ENCODE measurements around the gene SLC8A2. TPM values are rescaled to one million over a fixed set of nuclear protein-coding genes. Genes with fewer than 3 reads are reported as not detected.
"Not testable (repeated sequence)": the region's sequence is repeated elsewhere in the genome, so short reads cannot be mapped to it uniquely, and the experiment has no call there.

SLC8A2 gene
- total and polyA plus RNA-seq, 2 donors (not counting 1 experiment from before 2014, with no cell fraction given): 0.07 TPM; not detected in 1

DNA sequence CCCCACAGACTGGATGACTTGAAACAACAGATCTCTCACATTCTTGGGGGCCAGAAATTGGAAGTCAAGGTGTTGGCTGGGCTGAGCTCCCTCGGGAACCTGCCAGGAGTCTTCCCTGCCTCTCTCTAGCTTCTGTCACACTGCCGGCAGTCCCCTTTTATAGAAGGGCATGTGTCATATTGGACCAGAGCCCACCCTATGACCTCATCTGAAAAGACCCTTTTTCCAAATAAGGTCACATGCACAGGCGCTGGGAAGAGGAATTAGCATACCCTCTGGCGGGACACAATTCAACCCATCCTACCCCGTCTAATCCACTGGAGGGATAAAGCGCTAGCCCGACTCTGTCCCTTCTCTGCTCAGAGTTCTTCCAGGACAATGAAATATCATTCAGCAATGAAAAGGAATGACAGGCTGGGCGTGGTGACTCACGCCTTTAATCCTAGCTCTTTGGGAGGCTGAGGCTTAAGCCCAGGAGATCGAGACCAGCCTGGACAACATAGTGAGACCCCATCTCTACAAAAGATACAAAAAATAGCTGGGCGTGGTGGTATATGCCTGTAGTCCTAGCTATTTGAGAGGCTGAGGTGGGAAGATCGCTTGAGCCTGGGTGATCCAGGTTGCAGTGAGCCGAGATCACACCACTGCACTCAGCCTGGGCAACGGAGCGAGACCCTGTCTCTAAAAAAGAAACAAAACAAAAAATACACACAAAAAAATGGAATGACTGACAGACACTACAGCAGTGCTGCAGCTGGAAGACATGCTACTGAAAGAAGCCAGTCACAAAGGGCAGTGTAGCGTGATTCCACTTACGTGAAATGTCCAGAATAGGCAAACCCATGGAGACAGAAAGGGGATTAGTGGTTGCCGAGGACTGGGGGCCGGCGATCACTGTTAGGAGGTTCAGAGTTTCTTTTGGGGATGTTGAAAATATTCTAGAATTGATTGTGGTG, 80.9 kb downstream of the SLC8A2 start:
- Mint-ChIP-seq H3K4me1 (peaks cover 7% of the 10 kb centered on the region), H3K4me3 (no peak overlapping the region), H3K27me3 (peaks cover 30% of the 10 kb centered on the region), H3K27ac (no peak overlapping the region), H3K9me3 (ENCODE audit: insufficient read depth) (no peaks in the 10 kb centered on the region)
- H3K36me3 ChIP-seq (replicated peaks in 1 of 2; ENCODE audit: control extremely low read depth in 1 of 2, control insufficient read depth in 1 of 2, extremely low read depth in 1 of 2, insufficient read depth in 2 of 2, low read length in 1 of 2): no peaks in the 10 kb centered on the region
- peaks cover 0 to 7% of the 10 kb centered on the region in 2 donors for H3K4me1 ChIP-seq (ENCODE audit: control insufficient read depth in 2 of 2, insufficient read depth in 2 of 2, low read length in 2 of 2)
- TF ChIP-seq, protein P1, sequence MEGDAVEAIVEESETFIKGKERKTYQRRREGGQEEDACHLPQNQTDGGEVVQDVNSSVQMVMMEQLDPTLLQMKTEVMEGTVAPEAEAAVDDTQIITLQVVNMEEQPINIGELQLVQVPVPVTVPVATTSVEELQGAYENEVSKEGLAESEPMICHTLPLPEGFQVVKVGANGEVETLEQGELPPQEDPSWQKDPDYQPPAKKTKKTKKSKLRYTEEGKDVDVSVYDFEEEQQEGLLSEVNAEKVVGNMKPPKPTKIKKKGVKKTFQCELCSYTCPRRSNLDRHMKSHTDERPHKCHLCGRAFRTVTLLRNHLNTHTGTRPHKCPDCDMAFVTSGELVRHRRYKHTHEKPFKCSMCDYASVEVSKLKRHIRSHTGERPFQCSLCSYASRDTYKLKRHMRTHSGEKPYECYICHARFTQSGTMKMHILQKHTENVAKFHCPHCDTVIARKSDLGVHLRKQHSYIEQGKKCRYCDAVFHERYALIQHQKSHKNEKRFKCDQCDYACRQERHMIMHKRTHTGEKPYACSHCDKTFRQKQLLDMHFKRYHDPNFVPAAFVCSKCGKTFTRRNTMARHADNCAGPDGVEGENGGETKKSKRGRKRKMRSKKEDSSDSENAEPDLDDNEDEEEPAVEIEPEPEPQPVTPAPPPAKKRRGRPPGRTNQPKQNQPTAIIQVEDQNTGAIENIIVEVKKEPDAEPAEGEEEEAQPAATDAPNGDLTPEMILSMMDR (IDR thresholded peaks at IDR 0.05): no peak
- TF ChIP-seq EZH2 (IDR thresholded peaks at IDR 0.05; ENCODE audit: borderline replicate concordance, insufficient read depth, low read depth, low read length, poor library complexity, severe bottlenecking): no peak
- no peak overlapping the region for H3K4me3 ChIP-seq (ENCODE audit: control extremely low read depth in 1 of 5, extremely low read depth in 1 of 5, insufficient read depth in 1 of 5, low read depth in 2 of 5, low read length in 4 of 5)
- 80% methylated on average over 9 of the region's 20 CpGs for WGBS (ENCODE audit: insufficient coverage)
- DNase-seq: no peak
- no peak overlapping the region for H2AFZ ChIP-seq (ENCODE audit: insufficient read depth, low read depth, low read length, poor library complexity, severe bottlenecking)
- ATAC-seq (ENCODE audit: low read depth): no peak
- H4K20me1 ChIP-seq (ENCODE audit: control insufficient read depth, insufficient read depth, low read length, poor library complexity, severe bottlenecking): no peaks in the 10 kb centered on the region
- intact Hi-C loops (cut with micrococcal nuclease): loop anchor here (1.0 kb wide), 1 partner anchor 107 kb away; no protein-coding TSS in a partner anchor
- H3K9me3 ChIP-seq (ENCODE audit: control extremely low read depth in 1 of 3, control insufficient read depth in 2 of 3, insufficient read depth in 1 of 3, low read length in 2 of 3): no peaks in the 10 kb centered on the region
- no peak overlapping the region for H3K4me2 ChIP-seq (replicated peaks; ENCODE audit: low read depth, low read length, poor library complexity, severe bottlenecking)
- H3K27me3 ChIP-seq (replicated peaks in 1 of 4; ENCODE audit: control extremely low read depth in 1 of 4, control insufficient read depth in 3 of 4, insufficient read depth in 4 of 4, low read length in 3 of 4): peaks cover 0 to 3% (median 0%) of the 10 kb centered on the region in 4 experiments
- POLR2A ChIA-PET: no interaction called here
- no peak overlapping the region for H3K27ac ChIP-seq (ENCODE audit: low read length in 2 of 2)
- H3K9ac ChIP-seq (ENCODE audit: low read length): no peak overlapping the region
- CTCF ChIA-PET: interaction anchor here (0.6 to 2.4 kb wide), 17 partner anchors 8 to 241 kb away, joined by 3 to 27 read pairs (median 4); partner anchors contain the start of genes DHX34 and INAFM1
- no peaks in the 10 kb centered on the region for H3K79me2 ChIP-seq (ENCODE audit: control insufficient read depth, insufficient read depth, low read length)

DNA sequence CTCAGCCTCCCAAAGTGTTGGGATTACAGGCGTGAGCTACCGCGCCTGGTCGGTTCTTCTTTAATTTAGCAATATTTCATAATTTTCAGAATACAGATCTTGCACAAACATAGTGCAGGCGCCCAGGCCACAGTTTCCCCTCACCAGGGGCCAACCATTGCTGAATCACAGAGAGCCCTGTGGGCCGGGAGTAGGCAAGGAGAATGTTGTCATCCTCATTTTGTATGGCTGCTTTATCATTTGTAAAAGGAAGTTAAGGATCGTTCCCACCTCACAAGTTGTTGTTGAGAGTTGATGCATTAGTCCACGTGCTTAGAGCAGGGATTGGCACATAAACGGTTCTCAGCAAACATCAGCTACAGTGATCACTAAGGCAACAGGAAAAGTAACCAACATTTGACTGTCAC, 82.5 kb downstream of the SLC8A2 start:
- no peak overlapping the region for H2AFZ ChIP-seq (ENCODE audit: insufficient read depth, low read depth, low read length, poor library complexity, severe bottlenecking)
- H3K9ac ChIP-seq (ENCODE audit: low read length): no peak overlapping the region
- H3K36me3 ChIP-seq (replicated peaks in 1 of 2; ENCODE audit: control extremely low read depth in 1 of 2, control insufficient read depth in 1 of 2, extremely low read depth in 1 of 2, insufficient read depth in 2 of 2, low read length in 1 of 2): no peaks in the 10 kb centered on the region
- H3K27ac ChIP-seq (ENCODE audit: low read length in 2 of 2): no peak overlapping the region
- Mint-ChIP-seq H3K27ac (no peak overlapping the region), H3K4me3 (no peak overlapping the region), H3K9me3 (ENCODE audit: insufficient read depth) (no peaks in the 10 kb centered on the region), H3K27me3 (peaks cover 23% of the 10 kb centered on the region), H3K4me1 (peaks cover 7% of the 10 kb centered on the region)
- ChIA-PET POLR2A (no interaction called here), CTCF (no interaction called here)
- H3K9me3 ChIP-seq (ENCODE audit: control extremely low read depth in 1 of 3, control insufficient read depth in 2 of 3, insufficient read depth in 1 of 3, low read length in 2 of 3): no peaks in the 10 kb centered on the region
- H3K27me3 ChIP-seq (replicated peaks in 1 of 4; ENCODE audit: control extremely low read depth in 1 of 4, control insufficient read depth in 3 of 4, insufficient read depth in 4 of 4, low read length in 3 of 4): peaks cover 0 to 3% (median 0%) of the 10 kb centered on the region in 4 experiments
- no peaks in the 10 kb centered on the region for H4K20me1 ChIP-seq (ENCODE audit: control insufficient read depth, insufficient read depth, low read length, poor library complexity, severe bottlenecking)
- TF ChIP-seq, protein P1 (IDR thresholded peaks at IDR 0.05): no peak
- TF ChIP-seq EZH2 (IDR thresholded peaks at IDR 0.05; ENCODE audit: borderline replicate concordance, insufficient read depth, low read depth, low read length, poor library complexity, severe bottlenecking): no peak
- H3K79me2 ChIP-seq (ENCODE audit: control insufficient read depth, insufficient read depth, low read length): no peaks in the 10 kb centered on the region
- WGBS (ENCODE audit: insufficient coverage): 100% methylated on average over 1 of the region's 9 CpGs
- H3K4me2 ChIP-seq (replicated peaks; ENCODE audit: low read depth, low read length, poor library complexity, severe bottlenecking): no peak overlapping the region
- intact Hi-C loops (cut with micrococcal nuclease): no loop called here
- H3K4me1 ChIP-seq (ENCODE audit: control insufficient read depth in 2 of 2, insufficient read depth in 2 of 2, low read length in 2 of 2): peaks cover 0 to 7% of the 10 kb centered on the region in 2 donors
- ATAC-seq (ENCODE audit: low read depth) (no peak), DNase-seq (no peak)
- no peak overlapping the region for H3K4me3 ChIP-seq (ENCODE audit: control extremely low read depth in 1 of 5, extremely low read depth in 1 of 5, insufficient read depth in 1 of 5, low read depth in 2 of 5, low read length in 4 of 5)

DNA sequence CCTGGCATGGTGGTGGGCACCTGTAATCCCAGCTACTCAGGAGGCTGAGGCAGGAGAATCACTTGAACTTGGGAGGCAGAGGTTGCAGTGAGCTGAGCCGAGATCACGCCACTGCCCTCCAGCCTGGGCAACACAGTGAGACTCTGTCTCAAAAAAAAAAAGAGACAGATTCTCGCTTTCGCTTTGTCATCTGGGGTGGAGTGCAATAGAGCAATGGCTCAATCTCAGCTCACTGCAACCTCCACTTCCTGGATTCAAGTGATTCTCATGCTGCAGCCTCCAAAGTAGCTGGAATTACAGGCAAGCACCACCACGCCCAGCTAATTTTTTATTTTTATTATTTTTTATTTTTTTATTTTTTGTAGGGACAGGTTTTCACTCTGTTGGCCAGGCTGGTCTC, 83.0 kb downstream of the SLC8A2 start:
- H3K79me2 ChIP-seq (ENCODE audit: control insufficient read depth, insufficient read depth, low read length); POLR2A ChIA-PET; H4K20me1 ChIP-seq (ENCODE audit: control insufficient read depth, insufficient read depth, low read length, poor library complexity, severe bottlenecking); DNase-seq; ATAC-seq (ENCODE audit: low read depth); H3K4me1 Mint-ChIP-seq; H3K4me3 ChIP-seq (ENCODE audit: control extremely low read depth in 1 of 5, extremely low read depth in 1 of 5, insufficient read depth in 1 of 5, low read depth in 2 of 5, low read length in 4 of 5); CTCF ChIA-PET; H3K27ac Mint-ChIP-seq; H3K9me3 Mint-ChIP-seq (ENCODE audit: insufficient read depth); H3K4me2 ChIP-seq (replicated peaks; ENCODE audit: low read depth, low read length, poor library complexity, severe bottlenecking); intact Hi-C loops (cut with micrococcal nuclease); H3K27ac ChIP-seq (ENCODE audit: low read length in 2 of 2); H3K9ac ChIP-seq (ENCODE audit: low read length); H3K4me3 Mint-ChIP-seq; H3K27me3 ChIP-seq (replicated peaks in 1 of 4; ENCODE audit: control extremely low read depth in 1 of 4, control insufficient read depth in 3 of 4, insufficient read depth in 4 of 4, low read length in 3 of 4); H3K36me3 ChIP-seq (replicated peaks in 1 of 2; ENCODE audit: control extremely low read depth in 1 of 2, control insufficient read depth in 1 of 2, extremely low read depth in 1 of 2, insufficient read depth in 2 of 2, low read length in 1 of 2); H3K9me3 ChIP-seq (ENCODE audit: control extremely low read depth in 1 of 3, control insufficient read depth in 2 of 3, insufficient read depth in 1 of 3, low read length in 2 of 3); H3K4me1 ChIP-seq (ENCODE audit: control insufficient read depth in 2 of 2, insufficient read depth in 2 of 2, low read length in 2 of 2); H2AFZ ChIP-seq (ENCODE audit: insufficient read depth, low read depth, low read length, poor library complexity, severe bottlenecking): not testable (repeated sequence)
- WGBS (ENCODE audit: insufficient coverage): no CpG with 5 or more reads among the region's 5 CpGs
- H3K27me3 Mint-ChIP-seq: peaks cover 19% of the 10 kb centered on the region
